ENCODE data around the gene FANCI. TPM values are rescaled to one million over a fixed set of nuclear protein-coding genes. Genes with fewer than 3 reads are reported as not detected.

The FANCI gene
- total RNA-seq, 1 experiment from 2014 or later = 49.5 TPM

GRCh38 chr15:89215627-89216026 lies 28.2 kb upstream of the FANCI start:
- Histone ChIP-seq H3K27ac (ENCODE audit: low read length) (no peak overlapping the region), H3K9me2 (replicated peaks; ENCODE audit: low read length) (no peaks in the 10 kb centered on the region), H3K9ac (ENCODE audit: low read length) (no peak overlapping the region), H3K36me3 (ENCODE audit: low read depth, low read length) (no peaks in the 10 kb centered on the region), H3F3A (ENCODE audit: low read length, unreplicated experiment) (no peaks in the 10 kb centered on the region), H2AFZ (ENCODE audit: low read length) (no peak overlapping the region), H3K27me3 (ENCODE audit: low read length) (no peaks in the 10 kb centered on the region), H3K4me3 (ENCODE audit: low read length) (no peak overlapping the region), H3K4me1 (ENCODE audit: insufficient read depth, low read length) (no peaks in the 10 kb centered on the region), H3K4me2 (ENCODE audit: low read length) (no peak overlapping the region), H3K9me3 (ENCODE audit: low read length) (no peaks in the 10 kb centered on the region), H3K79me2 (ENCODE audit: low read length) (no peaks in the 10 kb centered on the region), H4K20me1 (ENCODE audit: low read length) (no peaks in the 10 kb centered on the region)
- ATAC-seq (no peak), DNase-seq (no peak)
- no peak for TF ChIP-seq EZH2phosphoT487 (IDR thresholded peaks at IDR 0.05; ENCODE audit: borderline replicate concordance, low read length)
- no peak for TF ChIP-seq EZH2 (IDR thresholded peaks at IDR 0.05; ENCODE audit: low read length, unreplicated experiment)
- TF ChIP-seq CTCF (conservative IDR thresholded peaks at IDR 0.05; ENCODE audit: low read depth, low read length) = no peak
- BruUV-seq (replicated peaks) = no TSS peak
- POLR2A ChIA-PET (ENCODE audit: unreplicated experiment) = no interaction called here
- CTCF ChIA-PET = no interaction called here
- intact Hi-C loops (cut with micrococcal nuclease) = no loop called here

GRCh38 chr15:89217031-89217430 lies 26.7 kb upstream of the FANCI start:
- no peak overlapping the region for H3K4me3 ChIP-seq (ENCODE audit: low read length)
- H3F3A ChIP-seq (ENCODE audit: low read length, unreplicated experiment) = no peaks in the 10 kb centered on the region
- no TSS peak for BruUV-seq (replicated peaks)
- H3K4me1 ChIP-seq (ENCODE audit: insufficient read depth, low read length) = no peaks in the 10 kb centered on the region
- intact Hi-C loops (cut with micrococcal nuclease) = no loop called here
- H3K9me3 ChIP-seq (ENCODE audit: low read length) = no peaks in the 10 kb centered on the region
- no peak for ATAC-seq
- H3K9me2 ChIP-seq (replicated peaks; ENCODE audit: low read length) = no peaks in the 10 kb centered on the region
- H3K27ac ChIP-seq (ENCODE audit: low read length) = no peak overlapping the region
- H3K4me2 ChIP-seq (ENCODE audit: low read length) = no peak overlapping the region
- TF ChIP-seq CTCF (conservative IDR thresholded peaks at IDR 0.05; ENCODE audit: low read depth, low read length) = no peak
- no peak for TF ChIP-seq EZH2phosphoT487 (IDR thresholded peaks at IDR 0.05; ENCODE audit: borderline replicate concordance, low read length)
- TF ChIP-seq EZH2 (IDR thresholded peaks at IDR 0.05; ENCODE audit: low read length, unreplicated experiment) = no peak
- H2AFZ ChIP-seq (ENCODE audit: low read length) = no peak overlapping the region
- no peaks in the 10 kb centered on the region for H3K36me3 ChIP-seq (ENCODE audit: low read depth, low read length)
- H3K27me3 ChIP-seq (ENCODE audit: low read length) = no peaks in the 10 kb centered on the region
- no peaks in the 10 kb centered on the region for H4K20me1 ChIP-seq (ENCODE audit: low read length)
- no peaks in the 10 kb centered on the region for H3K79me2 ChIP-seq (ENCODE audit: low read length)
- H3K9ac ChIP-seq (ENCODE audit: low read length) = no peak overlapping the region
- ChIA-PET CTCF (no interaction called here), POLR2A (ENCODE audit: unreplicated experiment) (no interaction called here)
- no peak for DNase-seq

GRCh38 chr15:89217686-89218376 lies 25.9 kb upstream of the FANCI start:
- TF ChIP-seq EZH2phosphoT487 (IDR thresholded peaks at IDR 0.05; ENCODE audit: borderline replicate concordance, low read length) = no peak
- no peak for TF ChIP-seq CTCF (conservative IDR thresholded peaks at IDR 0.05; ENCODE audit: low read depth, low read length)
- no peak for TF ChIP-seq EZH2 (IDR thresholded peaks at IDR 0.05; ENCODE audit: low read length, unreplicated experiment)
- no peaks in the 10 kb centered on the region for H3K9me3 ChIP-seq (ENCODE audit: low read length)
- no peak for ATAC-seq
- H3K9ac ChIP-seq (ENCODE audit: low read length) = no peak overlapping the region
- H3K27ac ChIP-seq (ENCODE audit: low read length) = no peak overlapping the region
- H3K9me2 ChIP-seq (replicated peaks; ENCODE audit: low read length) = no peaks in the 10 kb centered on the region
- no peaks in the 10 kb centered on the region for H3F3A ChIP-seq (ENCODE audit: low read length, unreplicated experiment)
- H3K27me3 ChIP-seq (ENCODE audit: low read length) = no peaks in the 10 kb centered on the region
- CTCF ChIA-PET = no interaction called here
- no peak overlapping the region for H3K4me3 ChIP-seq (ENCODE audit: low read length)
- no peak overlapping the region for H2AFZ ChIP-seq (ENCODE audit: low read length)
- H4K20me1 ChIP-seq (ENCODE audit: low read length) = no peaks in the 10 kb centered on the region
- H3K79me2 ChIP-seq (ENCODE audit: low read length) = no peaks in the 10 kb centered on the region
- POLR2A ChIA-PET (ENCODE audit: unreplicated experiment) = no interaction called here
- DNase-seq = no peak
- no peaks in the 10 kb centered on the region for H3K4me1 ChIP-seq (ENCODE audit: insufficient read depth, low read length)
- BruUV-seq (replicated peaks) = no TSS peak
- no peaks in the 10 kb centered on the region for H3K36me3 ChIP-seq (ENCODE audit: low read depth, low read length)
- intact Hi-C loops (cut with micrococcal nuclease) = no loop called here
- no peak overlapping the region for H3K4me2 ChIP-seq (ENCODE audit: low read length)

Data from PC-3 (cell line).